K562 (cell line): ENCODE results near the gene RCC1. TPM values are rescaled to one million over a fixed set of nuclear protein-coding genes. Genes with fewer than 3 reads are reported as not detected.

ENCODE experiments used
- CREB1 ChIP-seq, 2 experiments: sonication (generic) in 1 of 2; formaldehyde crosslinking in 1 of 2; IDR thresholded peaks; 2 replicates each; pipeline versions ENCODE4 v1.6.1 to v1.8.0; 2012 to 2022; ENCODE audit warnings: inconsistent platforms in 1 of 2, mild to moderate bottlenecking in 1 of 2, missing genetic modification reagents in 1 of 2, moderate library complexity in 1 of 2
- CREB5 ChIP-seq: fragments of 250-450 bp; sonication (Bioruptor Pico); IDR thresholded peaks from 2 replicates; pipeline ENCODE4 v1.5.0; 2020; ENCODE audit warnings: mild to moderate bottlenecking
- HSF4 ChIP-seq: fragments of 250-450 bp; sonication (Bioruptor Pico); IDR thresholded peaks from 2 replicates; pipeline ENCODE4 v2.1.2; 2022; ENCODE audit warnings: mild to moderate bottlenecking, moderate library complexity, borderline replicate concordance
- MAFG ChIP-seq: fragments of 450-650 bp; conservative IDR thresholded peaks from 2 replicates; pipeline ENCODE4 v1.6.1; 2016; ENCODE audit warnings: missing genetic modification characterization, missing compliant biosample characterization
- MTA2 ChIP-seq: fragments of 450-650 bp; IDR thresholded peaks from 2 replicates; pipeline ENCODE4 v1.6.1; 2016; ENCODE audit warnings: low read depth
- PRMT5 ChIP-seq: sonication (generic); formaldehyde crosslinking; IDR thresholded peaks from 2 replicates; pipeline ENCODE4 v1.5.0; 2020; ENCODE audit warnings: missing genetic modification reagents
- RBBP5 ChIP-seq: fragments of 200-600 bp; sonication (generic); IDR thresholded peaks from 2 replicates; pipeline ENCODE4 v1.6.1; 2012; ENCODE audit warnings: borderline replicate concordance, mild to moderate bottlenecking, low read length, control low read depth, inconsistent platforms; ENCODE audit not compliant: insufficient read depth, poor library complexity, severe bottlenecking
- SNRNP70 ChIP-seq: fragments of 200-400 bp; formaldehyde crosslinking; optimal IDR thresholded peaks from 2 replicates; pipeline ENCODE3; 2017; ENCODE audit warnings: low read depth, low read length
- TBL1XR1 ChIP-seq, 2 experiments: IDR thresholded peaks; 2 replicates each; pipeline ENCODE4 v1.6.1; 2012; ENCODE audit warnings: improper control_type of control experiment in 2 of 2, low read length in 2 of 2, mild to moderate bottlenecking in 1 of 2
- TCF7 ChIP-seq: sonication (generic); IDR thresholded peaks from 2 replicates; pipeline ENCODE4 v1.6.1; 2016; ENCODE audit warnings: antibody characterized with exemption, borderline replicate concordance
- TRIM28 ChIP-seq: fragments of 450-650 bp; IDR thresholded peaks from 2 replicates; pipeline ENCODE4 v1.6.1; 2017
- ZBTB40 ChIP-seq, 2 experiments: fragments of 450-650 bp in 1 of 2; sonication (generic) in 1 of 2; formaldehyde crosslinking in 1 of 2; IDR thresholded peaks; 2 replicates each; pipeline versions ENCODE4 v1.7.1 to v1.9.0; 2016 to 2022; ENCODE audit warnings: inconsistent platforms in 1 of 2, mild to moderate bottlenecking in 1 of 2, missing genetic modification reagents in 1 of 2
- ZNF316 ChIP-seq: fragments of 450-650 bp; IDR thresholded peaks from 2 replicates; pipeline ENCODE4 v1.6.1; 2016
- ZNF77 ChIP-seq: fragments of 250-450 bp; sonication (Bioruptor Pico); IDR thresholded peaks from 2 replicates; pipeline ENCODE4 v1.5.0; 2020
- ZNF778 ChIP-seq: fragments of 450-650 bp; formaldehyde crosslinking; IDR thresholded peaks from 2 replicates; pipeline ENCODE4 v1.4.0; 2020; ENCODE audit warnings: mild to moderate bottlenecking, moderate library complexity
- polyA plus RNA-seq, 8 experiments: library from polyadenylated mRNA; depleted of rRNA in 4 of 8; stranded (reverse) in 5 of 8; unstranded in 3 of 8; fragments of >200 nt; fragmentation: Nextera tagmentation in 2 of 8; fragmentation: Illumina TruSeq in 1 of 8; extraction: Ambion mirVana in 2 of 8; extraction: Trizol in 1 of 8; gene quantifications; 2 replicates each; pipeline versions ENCODE4 v1.2.1 to v1.2.3, GENCODE V29; 2011 to 2014; ENCODE audit warnings: inconsistent platforms in 1 of 8, missing spikeins in 1 of 8
- total RNA-seq, 7 experiments: library from RNA; depleted of rRNA in 6 of 7; stranded (reverse); fragments of >200 nt in 6 of 7; fragmentation: Illumina TruSeq in 2 of 7; extraction: Trizol in 2 of 7; gene quantifications; 2 replicates each; pipeline versions ENCODE4 v1.2.1 to v1.2.3, GENCODE V29; 2011 to 2021; ENCODE audit warnings: low replicate concordance in 1 of 7

The RCC1 gene
- total and polyA plus RNA-seq, 9 of the 15 experiments (the other 6 are each of a cell fraction or from before 2014, with no cell fraction given): 16.4 to 202 (median 107) TPM

- TF ChIP-seq ZBTB40 (IDR thresholded peaks at IDR 0.05): peak; percentile 76
- TF ChIP-seq ZBTB40 (CRISPR knock-in tag; IDR thresholded peaks at IDR 0.05): no peak
- TF ChIP-seq TCF7: peak; percentile 14; the same call in 1 of the 2 replicates
- peak; percentile 66; the same call in 1 of the 2 replicates for TF ChIP-seq CREB1 (IDR thresholded peaks at IDR 0.05)
- TF ChIP-seq CREB1 (CRISPR knock-in tag; IDR thresholded peaks at IDR 0.05): peak; percentile 78
- peak; percentile 20 for TF ChIP-seq RBBP5
- TF ChIP-seq TBL1XR1 (IDR thresholded peaks at IDR 0.05; ENCODE audit: low read length in 2 of 2): peak in 1 of 2 experiments; percentile 30; a peak in 1 of 4 replicates
- peak; percentile 48 for TF ChIP-seq SNRNP70
- no peak for TF ChIP-seq ZNF778 (CRISPR knock-in tag)
- TF ChIP-seq ZNF77 (CRISPR knock-in tag): no peak
- TF ChIP-seq TRIM28: 0 out of 2 replicates have a peak, but pooled peaks have one; percentile 12
- TF ChIP-seq ZNF316: peak; percentile 31; the same call in 1 of the 2 replicates
- no peak for TF ChIP-seq MTA2
- 0 out of 2 replicates have a peak, but pooled peaks have one; percentile 16 for TF ChIP-seq MAFG
- no peak for TF ChIP-seq CREB5 (CRISPR knock-in tag)
- no peak for TF ChIP-seq HSF4 (CRISPR knock-in tag)
- TF ChIP-seq PRMT5 (CRISPR knock-in tag): no peak
Measured at GRCh38 chr1:28518745-28519341, 13.0 kb downstream of the RCC1 start (continued).
